Measurements from ENCODE around the gene XAB2. TPM values are rescaled to one million over a fixed set of nuclear protein-coding genes. Genes with fewer than 3 reads are reported as not detected.
"Not testable (repeated sequence)": the region's sequence is repeated elsewhere in the genome, so short reads cannot be mapped to it uniquely, and the experiment has no call there.

XAB2 gene
- total RNA-seq, 3 donors from 2014 or later, result 28.7 to 39.2 (median 30.7) TPM

DNA sequence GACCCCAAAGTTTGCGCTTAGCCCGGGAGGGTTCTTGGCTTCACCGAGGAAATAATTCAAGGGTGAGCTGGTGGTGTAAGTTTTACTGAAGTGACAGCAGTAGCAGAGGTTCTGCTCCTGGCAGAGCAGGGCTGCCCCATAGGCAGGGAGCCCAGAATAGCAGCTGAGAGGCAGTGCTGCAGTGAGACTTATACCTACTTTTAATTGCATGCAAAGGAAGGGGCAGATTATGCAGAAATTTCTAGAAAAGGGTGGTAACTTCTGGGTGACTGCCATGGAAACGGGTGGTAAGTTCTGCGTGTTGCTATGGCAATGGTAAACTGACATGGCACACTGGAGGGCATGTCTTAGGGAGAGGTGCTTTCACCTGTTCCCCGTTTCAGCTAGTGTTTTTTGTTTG, 51.2 kb downstream of the XAB2 start:
- Histone ChIP-seq H3K36me3 (ENCODE audit: low read depth) (no peaks in the 10 kb centered on the region), H3K9me3 (no peaks in the 10 kb centered on the region), H3K4me3 (no peak overlapping the region), H3K4me1 (ENCODE audit: low read depth) (no peaks in the 10 kb centered on the region)
- ATAC-seq (no peak), DNase-seq (no peak)
- TF ChIP-seq, protein P1, sequence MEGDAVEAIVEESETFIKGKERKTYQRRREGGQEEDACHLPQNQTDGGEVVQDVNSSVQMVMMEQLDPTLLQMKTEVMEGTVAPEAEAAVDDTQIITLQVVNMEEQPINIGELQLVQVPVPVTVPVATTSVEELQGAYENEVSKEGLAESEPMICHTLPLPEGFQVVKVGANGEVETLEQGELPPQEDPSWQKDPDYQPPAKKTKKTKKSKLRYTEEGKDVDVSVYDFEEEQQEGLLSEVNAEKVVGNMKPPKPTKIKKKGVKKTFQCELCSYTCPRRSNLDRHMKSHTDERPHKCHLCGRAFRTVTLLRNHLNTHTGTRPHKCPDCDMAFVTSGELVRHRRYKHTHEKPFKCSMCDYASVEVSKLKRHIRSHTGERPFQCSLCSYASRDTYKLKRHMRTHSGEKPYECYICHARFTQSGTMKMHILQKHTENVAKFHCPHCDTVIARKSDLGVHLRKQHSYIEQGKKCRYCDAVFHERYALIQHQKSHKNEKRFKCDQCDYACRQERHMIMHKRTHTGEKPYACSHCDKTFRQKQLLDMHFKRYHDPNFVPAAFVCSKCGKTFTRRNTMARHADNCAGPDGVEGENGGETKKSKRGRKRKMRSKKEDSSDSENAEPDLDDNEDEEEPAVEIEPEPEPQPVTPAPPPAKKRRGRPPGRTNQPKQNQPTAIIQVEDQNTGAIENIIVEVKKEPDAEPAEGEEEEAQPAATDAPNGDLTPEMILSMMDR (IDR thresholded peaks at IDR 0.05), result no peak
- intact Hi-C loops (cut with DNase I, micrococcal nuclease), result no loop called here

DNA sequence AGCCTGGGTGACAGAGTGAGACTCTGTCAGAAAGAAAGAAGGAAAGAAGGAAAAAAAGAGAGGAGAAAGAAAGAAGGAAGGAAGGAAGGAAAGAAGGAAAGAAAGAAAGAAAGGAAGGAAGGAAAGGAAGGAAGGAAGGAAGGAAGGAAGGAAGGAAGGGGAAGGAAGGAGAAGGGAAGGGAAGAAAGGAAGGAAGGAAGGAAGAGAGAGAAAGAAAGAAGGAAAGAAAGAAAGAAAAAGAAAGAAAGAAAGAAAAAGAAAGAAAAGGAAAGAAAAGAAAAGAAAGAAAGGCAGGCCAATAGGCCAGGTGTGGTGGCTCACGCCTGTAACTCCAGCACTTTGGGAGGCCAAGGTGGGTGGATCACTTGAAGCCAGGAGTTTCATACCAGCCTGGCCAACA, 51.9 kb downstream of the XAB2 start:
- H3K4me1 ChIP-seq (ENCODE audit: low read depth); DNase-seq; H3K9me3 ChIP-seq; H3K4me3 ChIP-seq; ATAC-seq; H3K36me3 ChIP-seq (ENCODE audit: low read depth); intact Hi-C loops (cut with DNase I, micrococcal nuclease): not testable (repeated sequence)

DNA sequence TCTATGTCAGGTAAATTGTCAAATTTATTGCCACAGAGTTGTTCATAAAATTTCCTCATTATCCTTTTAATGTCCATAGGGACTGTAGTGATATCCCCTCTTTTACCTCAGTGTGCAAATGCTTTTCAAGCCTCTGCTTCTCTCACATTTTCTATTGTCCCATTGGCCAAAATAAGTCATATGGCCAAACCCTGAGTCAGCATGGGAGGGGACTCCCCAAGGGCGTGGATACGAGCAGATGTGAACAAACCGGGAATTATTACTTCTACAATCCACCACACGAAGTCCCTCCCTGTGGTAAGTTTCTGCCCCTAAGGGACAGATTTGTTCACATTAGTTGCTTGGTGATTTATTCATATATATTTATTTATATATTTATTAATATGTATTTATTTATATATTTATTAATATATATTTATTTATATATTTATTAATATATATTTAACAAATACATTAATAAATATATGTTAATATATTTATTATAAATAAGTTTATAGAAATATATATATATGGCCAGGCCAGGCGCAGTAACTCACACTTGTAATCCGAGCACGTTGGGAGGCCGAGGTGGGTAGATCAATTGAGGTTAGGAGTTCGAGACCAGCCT, 53.8 kb downstream of the XAB2 start:
- DNase-seq (no peak), ATAC-seq (peak; percentile 64)
- Histone ChIP-seq H3K9me3 (no peaks in the 10 kb centered on the region), H3K36me3 (ENCODE audit: low read depth) (no peaks in the 10 kb centered on the region), H3K4me1 (ENCODE audit: low read depth) (no peaks in the 10 kb centered on the region), H3K4me3 (no peak overlapping the region)
- intact Hi-C loops (cut with DNase I, micrococcal nuclease), result no loop called here
- TF ChIP-seq, protein P1 (IDR thresholded peaks at IDR 0.05), result no peak

DNA sequence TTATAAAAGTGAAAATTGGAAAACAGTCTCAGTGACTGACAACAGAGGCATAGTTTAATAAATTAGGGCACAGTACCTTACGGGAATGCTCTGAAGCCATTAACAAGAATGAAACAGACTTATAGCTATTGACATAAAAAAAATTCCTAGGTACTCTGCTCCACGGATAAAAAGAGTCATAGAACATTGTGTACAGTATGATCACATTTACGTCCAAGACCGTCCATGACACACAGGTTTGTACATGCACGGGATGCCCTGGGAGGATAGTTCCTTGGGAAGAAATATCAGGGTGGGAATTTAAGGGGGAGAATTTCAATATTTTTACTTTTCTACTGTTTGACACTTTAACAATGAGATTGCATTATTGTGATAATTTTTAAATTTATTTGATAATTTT, 58.6 kb downstream of the XAB2 start:
- no peaks in the 10 kb centered on the region for H3K9me3 ChIP-seq
- ATAC-seq (no peak), DNase-seq (no peak)
- H3K4me1 ChIP-seq (ENCODE audit: low read depth), result no peaks in the 10 kb centered on the region
- intact Hi-C loops (cut with DNase I, micrococcal nuclease), result no loop called here
- no peak overlapping the region for H3K4me3 ChIP-seq
- H3K36me3 ChIP-seq (ENCODE audit: low read depth), result no peaks in the 10 kb centered on the region
- TF ChIP-seq, protein P1 (IDR thresholded peaks at IDR 0.05), result no peak

Small RNA genes lying within 50 kb of the gene (microRNA-seq; reads per million reads assigned to microRNA genes)
- not detected for gene MIR6792

Other genes starting within 250 kb of the XAB2 start
- gene PEX11G, start 140.5 kb downstream of the XAB2 start, total RNA-seq, result 1 to 10 TPM; 4.0 to 9.5 (median 8.1) TPM
- gene ZNF358, start 113.4 kb downstream of the XAB2 start, total RNA-seq, result 10 to 100 TPM; 31.7 to 88.8 (median 42.1) TPM
- gene MCOLN1, start 106.9 kb downstream of the XAB2 start, total RNA-seq, result 10 to 100 TPM; 29.5 to 40.1 (median 31.7) TPM
- 100 to 1,000 TPM in 2 of 3 donors, 10 to 100 TPM in 1; 85.7 to 136 (median 121) TPM for gene PNPLA6, start 93.8 kb downstream of the XAB2 start, total RNA-seq
- gene CAMSAP3, start 33.7 kb downstream of the XAB2 start, total RNA-seq, result 10 to 100 TPM; 25.3 to 60.5 (median 41.2) TPM
- gene PET100, start 248 bp upstream of the XAB2 start, total RNA-seq, result 100 to 1,000 TPM in 2 of 3 donors, 10 to 100 TPM in 1; 91.1 to 153 (median 110) TPM
- 1 to 10 TPM in 1 of 3 donors, not detected in 2; 1.1 TPM for gene PCP2, start 4.2 kb upstream of the XAB2 start, total RNA-seq
- 100 to 1,000 TPM; 114 to 209 (median 183) TPM for gene STXBP2, start 7.6 kb upstream of the XAB2 start, total RNA-seq
- gene RETN, start 39.5 kb upstream of the XAB2 start, total RNA-seq, result not detected
- gene MCEMP1, start 47.5 kb upstream of the XAB2 start, total RNA-seq, result under 1 TPM in 2 of 3 donors, not detected in 1; 0.36 to 0.38 TPM
- 10 to 100 TPM; 72.5 to 97.0 (median 91.1) TPM for gene TRAPPC5, start 51.3 kb upstream of the XAB2 start, total RNA-seq
- gene FCER2, start 72.6 kb upstream of the XAB2 start, total RNA-seq, result under 1 TPM; 0.26 to 0.44 (median 0.29) TPM
- 1 to 10 TPM in 2 of 3 donors, not detected in 1; 1.3 to 2.5 TPM for gene CLEC4G, start 102.6 kb upstream of the XAB2 start, total RNA-seq
- gene CD209, start 118.0 kb upstream of the XAB2 start, total RNA-seq, result 10 to 100 TPM in 2 of 3 donors, 1 to 10 TPM in 1; 4.1 to 17.7 (median 17.2) TPM
- gene CLEC4M, start 133.7 kb upstream of the XAB2 start, total RNA-seq, result not detected
- 10 to 100 TPM in 2 of 3 donors, 1 to 10 TPM in 1; 8.3 to 17.6 (median 11.4) TPM for gene EVI5L, start 200.7 kb upstream of the XAB2 start, total RNA-seq
- under 1 TPM; 0.22 to 0.58 (median 0.23) TPM for gene PRR36, start 244.8 kb upstream of the XAB2 start, total RNA-seq